ENCODE measurements around the gene SEPTIN2.
"Not testable (repeated sequence)": the region's sequence is repeated elsewhere in the genome, so short reads cannot be mapped to it uniquely, and the experiment has no call there.

The SEPTIN2 gene

GRCh38 chr2:241390301-241391206, 74.8 kb downstream of the SEPTIN2 start:
- peak in 1 of 2 experiments; percentile 85 for DNase-seq

- DNase-seq = no peak
Measured at GRCh38 chr2:241391892-241392665, 76.4 kb downstream of the SEPTIN2 start.

- DNase-seq = not testable (repeated sequence)
Measured at GRCh38 chr2:241392753-241393152, 77.0 kb downstream of the SEPTIN2 start.

- DNase-seq = no peak
Measured at GRCh38 chr2:241393524-241394196, 77.9 kb downstream of the SEPTIN2 start.

GRCh38 chr2:241396809-241397208, 81.1 kb downstream of the SEPTIN2 start:
- not testable (repeated sequence) for DNase-seq

GRCh38 chr2:241399941-241400922, 84.5 kb downstream of the SEPTIN2 start:
- peak in 1 of 2 experiments; percentile 18 for DNase-seq
